SK-N-SH treated with all-trans-retinoic acid at 6 μM for 48 hours (cell line): Measurements from ENCODE around the gene SEMA6B.

Source experiments
- ATAC-seq: fragments of 200-7000 bp; cut with Tn5 transposase; 3 replicates; pipeline ENCODE4 v1.9.1; 2020; ENCODE audit warnings: mild to moderate bottlenecking, moderate library complexity
- CSDC2 ChIP-seq: fragments of 250-450 bp; sonication (Bioruptor Pico); IDR thresholded peaks from 2 replicates; pipeline ENCODE4 v1.5.0; 2020; ENCODE audit warnings: mild to moderate bottlenecking, moderate library complexity
- ESRRG ChIP-seq: fragments of 250-450 bp; sonication (Bioruptor Pico); IDR thresholded peaks from 2 replicates; pipeline ENCODE4 v1.6.1; 2021; ENCODE audit warnings: mild to moderate bottlenecking
- GLIS3 ChIP-seq: fragments of 250-450 bp; sonication (Bioruptor Pico); IDR thresholded peaks from 2 replicates; pipeline ENCODE4 v1.5.0; 2020; ENCODE audit warnings: mild to moderate bottlenecking, moderate library complexity
- ISL1 ChIP-seq: fragments of 250-450 bp; sonication (Bioruptor Pico); IDR thresholded peaks from 2 replicates; pipeline ENCODE4 v2.1.2; 2022; ENCODE audit warnings: mild to moderate bottlenecking, moderate library complexity
- OSR1 ChIP-seq: fragments of 250-450 bp; sonication (Bioruptor Pico); IDR thresholded peaks from 2 replicates; pipeline ENCODE4 v1.8.0; 2022; ENCODE audit warnings: moderate library complexity, mild to moderate bottlenecking, inconsistent platforms
- PATZ1 ChIP-seq: fragments of 250-450 bp; sonication (Bioruptor Pico); IDR thresholded peaks from 2 replicates; pipeline ENCODE4 v1.8.0; 2020; ENCODE audit warnings: mild to moderate bottlenecking, moderate library complexity, borderline replicate concordance
- POU6F1 ChIP-seq: fragments of 250-450 bp; sonication (Bioruptor Pico); IDR thresholded peaks from 2 replicates; pipeline ENCODE4 v1.8.0; 2021; ENCODE audit warnings: low read depth, mild to moderate bottlenecking, moderate library complexity, borderline replicate concordance
- PPARA ChIP-seq: fragments of 250-450 bp; sonication (Bioruptor Pico); IDR thresholded peaks from 2 replicates; pipeline ENCODE4 v1.5.0; 2020; ENCODE audit warnings: mild to moderate bottlenecking, borderline replicate concordance
- RARB ChIP-seq: fragments of 250-450 bp; sonication (Bioruptor Pico); IDR thresholded peaks from 2 replicates; pipeline ENCODE4 v1.8.0; 2021; ENCODE audit warnings: mild to moderate bottlenecking, moderate library complexity
- SNAI2 ChIP-seq: fragments of 250-450 bp; sonication (Bioruptor Pico); IDR thresholded peaks from 2 replicates; pipeline ENCODE4 v1.5.0; 2020; ENCODE audit warnings: mild to moderate bottlenecking, moderate library complexity
- TCF4 ChIP-seq: fragments of 250-450 bp; sonication (Bioruptor Pico); IDR thresholded peaks from 2 replicates; pipeline ENCODE4 v1.8.0; 2021; ENCODE audit warnings: mild to moderate bottlenecking, moderate library complexity, borderline replicate concordance
- TOX ChIP-seq: fragments of 250-450 bp; sonication (Bioruptor Pico); IDR thresholded peaks from 2 replicates; pipeline ENCODE4 v1.8.0; 2021; ENCODE audit warnings: mild to moderate bottlenecking, moderate library complexity, borderline replicate concordance
- ZC3H10 ChIP-seq: fragments of 250-450 bp; sonication (Bioruptor Pico); IDR thresholded peaks from 2 replicates; pipeline ENCODE4 v1.5.1; 2021; ENCODE audit warnings: mild to moderate bottlenecking, moderate library complexity
- ZFP3 ChIP-seq: fragments of 250-450 bp; sonication (Bioruptor Pico); IDR thresholded peaks from 2 replicates; pipeline ENCODE4 v1.5.0; 2020; ENCODE audit warnings: mild to moderate bottlenecking, moderate library complexity
- ZFP30 ChIP-seq: fragments of 450-650 bp; formaldehyde crosslinking; IDR thresholded peaks from 2 replicates; pipeline ENCODE4 v1.5.0; 2022; ENCODE audit warnings: mild to moderate bottlenecking, moderate library complexity
- ZNF565 ChIP-seq: fragments of 450-650 bp; formaldehyde crosslinking; conservative IDR thresholded peaks from 2 replicates; pipeline ENCODE4 v1.5.0; 2020; ENCODE audit warnings: low read depth, mild to moderate bottlenecking, moderate library complexity
- ZNF70 ChIP-seq: fragments of 450-650 bp; formaldehyde crosslinking; IDR thresholded peaks from 2 replicates; pipeline ENCODE4 v1.5.0; 2020; ENCODE audit warnings: mild to moderate bottlenecking, moderate library complexity
- ZNF8 ChIP-seq: fragments of 450-650 bp; formaldehyde crosslinking; IDR thresholded peaks from 2 replicates; pipeline ENCODE4 v1.5.0; 2020; ENCODE audit warnings: mild to moderate bottlenecking, moderate library complexity
- TF ChIP-seq, protein P1 (sequence below): fragments of 250-450 bp; sonication (Bioruptor Pico); IDR thresholded peaks from 2 replicates; pipeline ENCODE4 v1.5.1; 2021; ENCODE audit warnings: mild to moderate bottlenecking, moderate library complexity

Gene SEMA6B

GRCh38 chr19:4499855-4500254 is 59.6 kb downstream of the SEMA6B start (continued):
- TF ChIP-seq ZFP30 (CRISPR knock-in tag) (no peak), PATZ1 (CRISPR knock-in tag) (no peak), GLIS3 (CRISPR knock-in tag) (no peak), RARB (no peak)
- TF ChIP-seq, all 23 proteins: peak for 0

- no peak for ATAC-seq
- TF ChIP-seq ZNF70 (no peak), RARB (no peak), ZFP30 (CRISPR knock-in tag) (no peak), TOX (CRISPR knock-in tag) (no peak)
Measured at GRCh38 chr19:4499318-4499717, 60.2 kb downstream of the SEMA6B start.

DNA sequence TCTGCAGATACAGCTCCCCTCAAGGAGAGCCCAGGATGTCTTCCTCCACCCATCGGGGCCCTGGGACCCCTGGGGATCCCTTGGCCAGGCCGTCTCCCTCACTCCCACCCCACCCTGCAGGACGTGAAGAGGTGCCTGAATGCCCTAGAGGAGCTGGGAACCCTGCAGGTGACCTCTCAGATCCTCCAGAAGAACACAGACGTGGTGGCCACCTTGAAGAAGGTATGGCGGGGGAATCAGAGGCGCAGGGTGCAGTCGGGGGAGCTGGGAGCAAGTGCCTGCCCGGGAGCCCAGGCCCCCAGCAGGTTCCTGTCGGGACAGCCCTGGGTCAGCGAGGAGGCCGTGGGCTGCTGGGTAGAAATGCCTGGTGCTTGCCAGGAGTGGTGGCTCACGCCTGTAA is 60.8 kb downstream of the SEMA6B start:
- no peak for TF ChIP-seq ESRRG (CRISPR knock-in tag)
- TF ChIP-seq, protein P1, sequence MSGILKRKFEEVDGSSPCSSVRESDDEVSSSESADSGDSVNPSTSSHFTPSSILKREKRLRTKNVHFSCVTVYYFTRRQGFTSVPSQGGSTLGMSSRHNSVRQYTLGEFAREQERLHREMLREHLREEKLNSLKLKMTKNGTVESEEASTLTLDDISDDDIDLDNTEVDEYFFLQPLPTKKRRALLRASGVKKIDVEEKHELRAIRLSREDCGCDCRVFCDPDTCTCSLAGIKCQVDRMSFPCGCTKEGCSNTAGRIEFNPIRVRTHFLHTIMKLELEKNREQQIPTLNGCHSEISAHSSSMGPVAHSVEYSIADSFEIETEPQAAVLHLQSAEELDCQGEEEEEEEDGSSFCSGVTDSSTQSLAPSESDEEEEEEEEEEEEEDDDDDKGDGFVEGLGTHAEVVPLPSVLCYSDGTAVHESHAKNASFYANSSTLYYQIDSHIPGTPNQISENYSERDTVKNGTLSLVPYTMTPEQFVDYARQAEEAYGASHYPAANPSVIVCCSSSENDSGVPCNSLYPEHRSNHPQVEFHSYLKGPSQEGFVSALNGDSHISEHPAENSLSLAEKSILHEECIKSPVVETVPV, result no peak
- TF ChIP-seq ISL1 (CRISPR knock-in tag), result no peak
- no peak for TF ChIP-seq OSR1 (CRISPR knock-in tag)
- no peak for TF ChIP-seq PPARA (CRISPR knock-in tag)
- no peak for TF ChIP-seq POU6F1 (CRISPR knock-in tag)
- TF ChIP-seq ZC3H10 (CRISPR knock-in tag), result no peak
- TF ChIP-seq ZNF70, result no peak
- ATAC-seq, result no peak

- no peak for ATAC-seq
Measured at GRCh38 chr19:4497770-4498389, 61.6 kb downstream of the SEMA6B start.

More at GRCh38 chr19:4497770-4498389, 61.6 kb downstream of the SEMA6B start:
- TF ChIP-seq RARB (no peak), TCF4 (no peak), POU6F1 (CRISPR knock-in tag) (no peak), ZFP3 (CRISPR knock-in tag) (no peak), GLIS3 (CRISPR knock-in tag) (no peak), ZNF565 (CRISPR knock-in tag) (no peak), CSDC2 (CRISPR knock-in tag) (no peak), SNAI2 (CRISPR knock-in tag) (no peak), ISL1 (CRISPR knock-in tag) (no peak), ZNF70 (no peak), ESRRG (CRISPR knock-in tag) (no peak), OSR1 (CRISPR knock-in tag) (no peak), ZNF8 (CRISPR knock-in tag) (no peak), PPARA (CRISPR knock-in tag) (no peak), PATZ1 (CRISPR knock-in tag) (no peak)
